NOMO-1 (cell line): ENCODE results near the gene TMEM238.
A peak's percentile ranks its signal among the peaks of the same experiment; 100 is the strongest.
"Not testable (repeated sequence)": the region's sequence is repeated elsewhere in the genome, so short reads cannot be mapped to it uniquely, and the experiment has no call there.

Experiments
- DNase-seq, 2 experiments: peaks; one replicate each; lab custom pipeline; 2025; ENCODE audit not compliant: unreplicated experiment in 2 of 2; lab: John Stamatoyannopoulos, UW

The TMEM238 gene

GRCh38 chr19:55384131-55384919 is at the start of gene TMEM238:
TMEM238 (minus strand) TSS chr19:55384292; CDS start chr19:55384259, 33 bp downstream.
- DNase-seq: peak in 1 of 2 experiments; percentile 42

- DNase-seq: no peak
These were observed 49.2 kb upstream of the TMEM238 start for GRCh38 chr19:55433292-55433691.

GRCh38 chr19:55432241-55432959 is 48.3 kb upstream of the TMEM238 start:
- DNase-seq: no peak

- DNase-seq: no peak
These were observed 47.1 kb upstream of the TMEM238 start for GRCh38 chr19:55431183-55431582.

GRCh38 chr19:55426042-55426441 is 42.0 kb upstream of the TMEM238 start:
- DNase-seq: no peak

- DNase-seq: no peak
These were observed 40.4 kb upstream of the TMEM238 start for GRCh38 chr19:55424518-55424917.

- DNase-seq: no peak
These were observed 39.3 kb upstream of the TMEM238 start for GRCh38 chr19:55423225-55424005.

- not testable (repeated sequence) for DNase-seq
These were observed 37.2 kb upstream of the TMEM238 start for GRCh38 chr19:55421281-55421680.

- no peak for DNase-seq
These were observed 35.6 kb upstream of the TMEM238 start for GRCh38 chr19:55419624-55420236.

GRCh38 chr19:55419103-55419502 is 35.0 kb upstream of the TMEM238 start:
- no peak for DNase-seq

- peak; percentile 53 to 65 for DNase-seq
These were observed 34.1 kb upstream of the TMEM238 start for GRCh38 chr19:55418185-55418584.

- DNase-seq: no peak
These were observed 26.1 kb upstream of the TMEM238 start for GRCh38 chr19:55410168-55410567.

GRCh38 chr19:55409179-55409578 is 25.1 kb upstream of the TMEM238 start:
- not testable (repeated sequence) for DNase-seq

GRCh38 chr19:55408533-55408872 is 24.4 kb upstream of the TMEM238 start:
- no peak for DNase-seq

- peak; percentile 99 for DNase-seq
These were observed 23.9 kb upstream of the TMEM238 start for GRCh38 chr19:55407800-55408532.

- DNase-seq: not testable (repeated sequence)
These were observed 23.4 kb upstream of the TMEM238 start, which contains the start of gene UBE2S for GRCh38 chr19:55407550-55407799. UBE2S (minus strand) TSS chr19:55407788; CDS start chr19:55407589, 199 bp downstream.

- DNase-seq: peak in 1 of 2 experiments; percentile 22
These were observed 22.9 kb upstream of the TMEM238 start for GRCh38 chr19:55406826-55407549.

GRCh38 chr19:55406091-55406825 is 22.2 kb upstream of the TMEM238 start:
- DNase-seq: peak in 1 of 2 experiments; percentile 36

GRCh38 chr19:55405638-55406037 is 21.5 kb upstream of the TMEM238 start:
- no peak for DNase-seq
